GM19328 (cell line): ENCODE results near the gene HDAC4.

Source experiments
- ATAC-seq: cut with Tn5 transposase; IDR thresholded peaks from one replicate; pipeline ENCODE4 v1.9.1; 2021; ENCODE audit warnings: mild to moderate bottlenecking, moderate library complexity; ENCODE audit not compliant: unreplicated experiment

The HDAC4 gene

GRCh38 chr2:239194731-239195317, 206.0 kb downstream of the HDAC4 start:
- ATAC-seq, result no peak

GRCh38 chr2:239193925-239194677, 206.7 kb downstream of the HDAC4 start:
- no peak for ATAC-seq

DNA sequence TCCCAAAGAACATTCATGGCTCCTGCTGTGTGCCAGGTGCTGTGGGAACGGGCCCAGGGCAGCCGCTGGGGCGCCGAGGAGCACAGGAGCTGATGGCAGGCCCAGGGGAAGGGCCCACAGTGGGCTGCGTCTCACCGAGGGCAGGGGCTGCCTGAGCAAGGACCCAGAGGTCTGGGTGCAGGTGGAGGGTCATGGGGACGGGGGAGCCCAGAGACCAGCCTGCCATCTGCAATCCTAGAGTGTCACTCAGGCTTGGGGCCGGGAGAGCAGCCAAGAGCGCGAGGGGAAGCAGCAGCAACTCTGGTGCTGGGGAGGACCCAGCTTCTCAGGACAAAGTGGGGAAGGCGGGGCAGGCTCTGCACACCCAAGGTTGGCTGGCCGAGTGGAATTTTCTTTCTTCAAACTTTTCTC, 207.4 kb downstream of the HDAC4 start:
- ATAC-seq, result no peak

- no peak for ATAC-seq
These were observed 207.8 kb downstream of the HDAC4 start for GRCh38 chr2:239192975-239193374.

- no peak for ATAC-seq
These were observed 208.4 kb downstream of the HDAC4 start for GRCh38 chr2:239192456-239192855.

DNA sequence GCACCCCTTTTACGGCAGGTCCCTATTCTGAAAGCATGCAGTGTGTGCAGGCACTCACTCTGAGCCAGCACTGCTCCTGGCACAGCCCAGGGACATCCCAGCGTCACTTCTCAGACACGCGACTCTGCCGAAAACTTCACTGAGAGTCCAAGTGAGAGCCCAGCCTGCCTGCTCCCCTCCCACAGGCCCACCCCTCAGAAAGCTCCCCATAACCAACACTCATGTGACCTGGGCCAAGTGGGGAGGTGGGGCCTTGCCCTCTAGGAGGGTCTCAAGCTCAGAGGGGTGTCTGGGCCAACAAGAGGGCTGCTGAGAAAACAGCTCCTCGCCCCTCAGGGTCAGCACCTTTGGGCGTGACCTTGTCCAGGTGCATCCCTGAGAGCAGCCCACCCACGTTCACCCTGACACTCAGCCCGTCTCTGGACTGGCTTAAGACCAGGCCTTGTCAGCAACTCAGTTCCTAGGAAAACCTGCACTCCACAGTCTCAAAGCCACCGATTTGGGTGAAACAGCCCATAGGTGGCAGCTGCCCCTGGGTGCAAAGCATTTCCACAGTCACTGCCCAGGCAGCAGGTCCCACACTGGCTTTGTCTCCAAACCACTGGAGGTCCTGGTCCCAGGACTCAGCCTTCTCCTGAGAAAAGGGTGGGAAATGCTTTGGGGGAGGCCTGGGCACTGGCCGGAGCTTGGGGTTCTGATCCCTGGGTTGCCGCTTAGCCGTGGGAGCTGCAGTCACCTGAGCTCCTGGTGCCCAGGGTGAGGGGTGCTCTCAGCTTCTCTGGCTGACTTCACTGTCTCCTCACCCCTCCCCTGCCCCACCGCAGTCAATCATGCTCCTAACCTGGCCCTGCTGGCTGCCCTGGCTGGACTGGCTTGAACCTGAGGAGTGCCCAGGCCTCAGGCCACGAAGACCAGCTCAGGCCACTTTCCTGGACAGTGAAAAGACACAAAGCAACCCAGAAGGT, 209.6 kb downstream of the HDAC4 start:
- no peak for ATAC-seq

GRCh38 chr2:239190361-239190760, 210.5 kb downstream of the HDAC4 start:
- ATAC-seq, result no peak

- no peak for ATAC-seq
These were observed 211.1 kb downstream of the HDAC4 start for GRCh38 chr2:239189711-239190131.

DNA sequence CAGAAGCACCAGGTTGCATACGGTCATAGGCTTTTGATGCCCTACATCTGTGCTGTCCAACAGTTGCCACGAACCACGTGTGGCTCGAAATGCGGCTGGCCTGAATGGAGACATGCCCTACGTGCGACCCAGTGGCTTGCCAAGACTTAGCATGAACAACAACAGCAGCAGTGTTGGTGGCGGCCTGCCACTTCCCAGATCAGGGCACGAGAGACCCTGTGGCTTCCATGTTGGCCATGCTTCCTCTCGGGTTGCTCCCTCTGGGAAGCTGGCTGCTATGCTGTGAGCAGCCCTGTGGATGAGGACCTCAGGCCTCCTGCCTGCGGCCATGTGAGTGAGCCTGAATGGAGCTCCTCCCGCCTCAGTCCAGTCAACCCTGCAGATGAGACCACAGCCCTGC, 212.3 kb downstream of the HDAC4 start:
- ATAC-seq, result no peak

DNA sequence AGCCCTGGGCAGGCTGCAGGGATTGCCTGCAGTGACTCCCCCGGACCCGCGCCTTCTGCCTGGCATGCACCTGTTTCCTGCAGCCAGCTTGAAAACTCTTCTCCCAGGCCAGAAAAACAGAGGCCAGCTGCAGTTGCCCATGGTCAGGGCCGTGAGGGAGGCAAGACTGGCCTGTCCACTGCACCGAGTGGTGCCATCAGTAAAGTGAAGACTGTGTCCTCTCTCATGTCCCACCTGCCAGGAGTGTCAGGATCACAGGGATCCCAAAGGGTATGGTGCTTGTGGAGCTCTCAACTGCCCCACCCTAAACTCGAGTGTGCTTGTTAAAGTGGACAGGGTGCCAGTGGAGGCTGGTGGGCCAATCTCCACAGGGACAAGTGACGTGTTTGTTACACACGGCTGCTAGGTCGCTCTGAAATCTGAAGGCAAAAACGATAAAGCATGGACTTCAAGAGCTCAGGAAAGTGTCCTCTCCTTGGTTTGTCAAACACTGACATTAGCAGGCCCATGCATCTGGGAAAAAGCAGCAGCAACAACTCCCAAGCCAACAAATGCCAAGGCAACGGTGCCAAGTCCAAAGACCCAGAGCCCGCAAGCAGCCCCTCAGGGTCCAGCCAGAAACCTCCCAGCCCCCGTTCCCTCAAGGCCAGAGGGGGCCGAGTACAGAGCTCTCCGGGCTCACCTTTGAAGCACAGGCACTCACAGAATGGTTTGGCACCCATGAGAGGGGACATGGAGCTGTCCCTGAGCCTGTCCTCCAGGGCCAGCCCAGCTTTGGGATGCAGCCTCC, 213.2 kb downstream of the HDAC4 start:
- ATAC-seq, result no peak

- ATAC-seq, result no peak
These were observed 214.1 kb downstream of the HDAC4 start for GRCh38 chr2:239186516-239187357.

GRCh38 chr2:239184968-239185903, 215.6 kb downstream of the HDAC4 start:
- no peak for ATAC-seq

GRCh38 chr2:239184179-239184578, 216.6 kb downstream of the HDAC4 start:
- ATAC-seq, result no peak

DNA sequence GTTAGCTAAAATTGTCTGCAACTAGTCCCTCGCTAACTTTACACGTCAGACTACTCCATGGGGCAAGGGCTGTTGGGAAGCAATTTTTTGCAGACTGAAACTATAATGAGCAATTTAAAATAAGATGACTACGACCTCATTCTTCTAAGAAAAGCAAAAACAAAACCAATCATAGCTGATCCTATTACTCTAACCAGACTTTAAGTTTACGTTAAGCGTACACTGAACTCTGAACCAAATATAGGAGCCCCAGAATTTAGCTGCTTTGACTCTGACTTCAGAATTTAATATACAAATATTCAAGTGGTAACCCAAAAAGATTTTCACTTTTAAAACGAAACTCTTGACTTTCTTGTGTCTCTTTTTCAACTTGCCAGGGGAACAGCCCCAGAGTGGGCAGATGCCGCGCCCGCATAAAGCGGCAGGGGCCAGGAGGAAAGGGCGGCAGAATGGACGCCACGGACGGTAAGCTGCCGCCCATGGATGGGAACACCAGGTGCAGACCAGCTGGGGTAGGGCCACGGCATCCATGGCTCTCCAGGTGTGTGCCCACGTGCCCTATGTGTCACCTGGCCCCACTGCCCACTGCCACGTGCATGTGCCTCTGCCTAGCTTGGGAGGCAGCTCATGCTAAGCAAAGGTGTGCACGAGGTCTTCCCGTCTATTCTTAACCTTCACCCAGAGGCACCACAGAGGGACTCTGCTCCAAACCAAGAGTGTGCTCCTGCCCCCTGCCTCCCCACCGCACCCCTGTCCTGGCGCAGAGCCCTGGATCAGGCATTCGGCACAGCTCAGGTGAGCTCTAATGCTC, 217.6 kb downstream of the HDAC4 start:
- no peak for ATAC-seq

GRCh38 chr2:239181903-239182581, 218.8 kb downstream of the HDAC4 start:
- ATAC-seq, result no peak

DNA sequence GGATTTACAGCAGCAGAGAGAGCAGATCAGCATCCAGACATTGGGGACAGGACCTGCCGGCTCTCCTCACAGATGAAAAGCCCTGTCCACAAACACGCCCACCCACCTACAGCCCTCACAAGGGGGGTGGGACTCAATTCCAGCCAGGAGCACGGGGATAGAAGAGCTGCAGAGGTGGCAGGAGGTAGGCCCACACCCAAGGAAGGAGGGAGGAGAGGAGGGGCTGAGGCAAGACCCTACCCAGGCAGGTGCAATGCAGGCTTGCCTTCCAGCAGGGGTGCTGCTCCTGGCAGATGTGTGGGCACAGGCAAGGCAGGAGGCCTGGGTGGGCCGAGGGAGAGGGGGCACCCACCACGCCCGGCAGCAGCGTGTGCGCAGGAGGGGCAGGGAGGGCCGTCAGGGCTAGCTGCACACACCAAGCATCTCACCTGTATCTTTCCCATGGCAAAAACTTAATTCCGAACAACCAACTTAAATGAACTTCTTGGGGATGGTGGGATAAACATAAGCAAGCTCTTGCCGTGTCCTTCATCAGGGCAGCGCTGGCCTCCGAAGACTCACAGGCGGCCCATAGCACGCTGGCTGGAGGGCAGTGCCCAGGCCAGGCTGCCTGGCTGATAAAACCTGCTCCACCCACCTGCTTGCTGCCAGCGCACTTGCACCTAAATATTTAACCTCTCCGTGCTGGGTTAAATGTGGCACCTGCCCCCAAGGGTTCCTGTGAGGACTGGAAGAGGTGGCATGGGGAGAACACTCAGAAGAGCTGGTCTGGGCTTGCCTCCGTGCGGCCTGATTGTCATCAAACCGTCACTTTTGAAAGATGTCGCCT, 219.5 kb downstream of the HDAC4 start:
- no peak for ATAC-seq
